KMS-11 (cell line): ENCODE data around the gene RYR2.

Experiments used
- H2AFZ ChIP-seq: fragments of 200-600 bp; sonication (generic); 2 replicates; pipeline ENCODE4 v1.6.1; 2016; ENCODE audit warnings: antibody characterized with exemption, mixed run types, low read depth
- H3K27ac ChIP-seq: fragments of 200-600 bp; sonication (generic); 2 replicates; pipeline ENCODE4 v1.6.1; 2016; ENCODE audit warnings: mild to moderate bottlenecking, mixed run types
- H3K27me3 ChIP-seq: fragments of 200-600 bp; sonication (generic); 2 replicates; pipeline ENCODE4 v1.6.1; 2017; ENCODE audit warnings: mild to moderate bottlenecking, low read depth, mixed run types, moderate library complexity; ENCODE audit not compliant: insufficient read depth
- H3K36me3 ChIP-seq: fragments of 200-600 bp; sonication (generic); 2 replicates; pipeline ENCODE4 v1.6.1; 2017; ENCODE audit warnings: mild to moderate bottlenecking, mixed run types; ENCODE audit not compliant: insufficient read depth
- H3K4me1 ChIP-seq: fragments of 200-600 bp; sonication (generic); 2 replicates; pipeline ENCODE4 v1.6.1; 2016; ENCODE audit warnings: mild to moderate bottlenecking, low read depth, mixed run types; ENCODE audit not compliant: poor library complexity, severe bottlenecking
- H3K4me2 ChIP-seq: fragments of 200-600 bp; sonication (generic); 2 replicates; pipeline ENCODE4 v1.7.0; 2016; ENCODE audit warnings: mild to moderate bottlenecking, mixed run types
- H3K4me3 ChIP-seq: fragments of 200-600 bp; sonication (generic); IDR thresholded peaks from 2 replicates; pipeline ENCODE4 v1.6.1; 2017; ENCODE audit warnings: low read depth, low read length, mixed read lengths; ENCODE audit not compliant: insufficient read depth
- H3K79me2 ChIP-seq: fragments of 200-600 bp; sonication (generic); 2 replicates; pipeline ENCODE4 v1.6.1; 2016; ENCODE audit warnings: low read depth, mixed run types; ENCODE audit not compliant: insufficient read depth
- H3K9ac ChIP-seq: fragments of 200-600 bp; sonication (generic); 2 replicates; pipeline ENCODE4 v1.6.1; 2016; ENCODE audit warnings: mild to moderate bottlenecking, mixed run types
- H4K20me1 ChIP-seq: fragments of 200-600 bp; sonication (generic); 2 replicates; pipeline ENCODE4 v1.6.1; 2016; ENCODE audit warnings: mild to moderate bottlenecking, mixed run types; ENCODE audit not compliant: insufficient read depth
- TF ChIP-seq, protein P1 (sequence below): fragments of 200-600 bp; sonication (generic); conservative IDR thresholded peaks from 2 replicates; pipeline ENCODE4 v1.6.1; 2017; ENCODE audit warnings: low read depth, mild to moderate bottlenecking, antibody characterized with exemption, low read length, moderate library complexity, mixed read lengths

RYR2 gene

DNA sequence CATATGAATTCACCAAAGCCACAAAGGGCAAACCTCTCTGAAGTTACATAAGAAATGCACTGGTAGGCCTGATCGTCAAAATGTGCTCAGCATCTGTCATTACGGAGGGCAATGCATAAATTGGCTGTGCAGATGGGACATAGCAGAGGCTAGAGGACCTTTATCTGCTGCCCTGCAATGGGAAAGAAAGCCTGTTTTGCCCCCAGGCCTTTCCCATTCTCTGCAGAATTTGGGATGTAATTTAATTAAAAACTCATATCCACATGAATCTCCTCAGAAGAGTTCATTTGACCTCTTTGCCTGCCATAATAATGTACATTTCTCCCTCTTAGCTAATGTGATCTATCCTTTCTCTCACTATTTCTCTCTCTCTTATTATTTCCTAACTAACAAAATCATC, 690.7 kb downstream of the RYR2 start:
- TF ChIP-seq, protein P1, sequence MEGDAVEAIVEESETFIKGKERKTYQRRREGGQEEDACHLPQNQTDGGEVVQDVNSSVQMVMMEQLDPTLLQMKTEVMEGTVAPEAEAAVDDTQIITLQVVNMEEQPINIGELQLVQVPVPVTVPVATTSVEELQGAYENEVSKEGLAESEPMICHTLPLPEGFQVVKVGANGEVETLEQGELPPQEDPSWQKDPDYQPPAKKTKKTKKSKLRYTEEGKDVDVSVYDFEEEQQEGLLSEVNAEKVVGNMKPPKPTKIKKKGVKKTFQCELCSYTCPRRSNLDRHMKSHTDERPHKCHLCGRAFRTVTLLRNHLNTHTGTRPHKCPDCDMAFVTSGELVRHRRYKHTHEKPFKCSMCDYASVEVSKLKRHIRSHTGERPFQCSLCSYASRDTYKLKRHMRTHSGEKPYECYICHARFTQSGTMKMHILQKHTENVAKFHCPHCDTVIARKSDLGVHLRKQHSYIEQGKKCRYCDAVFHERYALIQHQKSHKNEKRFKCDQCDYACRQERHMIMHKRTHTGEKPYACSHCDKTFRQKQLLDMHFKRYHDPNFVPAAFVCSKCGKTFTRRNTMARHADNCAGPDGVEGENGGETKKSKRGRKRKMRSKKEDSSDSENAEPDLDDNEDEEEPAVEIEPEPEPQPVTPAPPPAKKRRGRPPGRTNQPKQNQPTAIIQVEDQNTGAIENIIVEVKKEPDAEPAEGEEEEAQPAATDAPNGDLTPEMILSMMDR, result no peak
- no peak overlapping the region for H3K4me3 ChIP-seq
- no peaks in the 10 kb centered on the region for H3K4me1 ChIP-seq
- no peaks in the 10 kb centered on the region for H3K36me3 ChIP-seq
- no peak overlapping the region for H3K9ac ChIP-seq
- no peak overlapping the region for H3K4me2 ChIP-seq
- H3K27me3 ChIP-seq, result no peaks in the 10 kb centered on the region
- no peak overlapping the region for H3K27ac ChIP-seq
- H2AFZ ChIP-seq, result no peak overlapping the region
- no peaks in the 10 kb centered on the region for H4K20me1 ChIP-seq
- no peaks in the 10 kb centered on the region for H3K79me2 ChIP-seq

GRCh38 chr1:237736372-237737029, 694.5 kb downstream of the RYR2 start:
- no peak overlapping the region for H2AFZ ChIP-seq
- H3K36me3 ChIP-seq, result no peaks in the 10 kb centered on the region
- H3K27me3 ChIP-seq, result no peaks in the 10 kb centered on the region
- no peak overlapping the region for H3K27ac ChIP-seq
- no peaks in the 10 kb centered on the region for H3K79me2 ChIP-seq
- H3K4me1 ChIP-seq, result no peaks in the 10 kb centered on the region
- TF ChIP-seq, protein P1, result 0 out of 2 replicates have a peak, but pooled peaks have one; percentile 14
- H4K20me1 ChIP-seq, result no peaks in the 10 kb centered on the region
- no peak overlapping the region for H3K9ac ChIP-seq
- no peak overlapping the region for H3K4me2 ChIP-seq
- H3K4me3 ChIP-seq, result no peak overlapping the region

DNA sequence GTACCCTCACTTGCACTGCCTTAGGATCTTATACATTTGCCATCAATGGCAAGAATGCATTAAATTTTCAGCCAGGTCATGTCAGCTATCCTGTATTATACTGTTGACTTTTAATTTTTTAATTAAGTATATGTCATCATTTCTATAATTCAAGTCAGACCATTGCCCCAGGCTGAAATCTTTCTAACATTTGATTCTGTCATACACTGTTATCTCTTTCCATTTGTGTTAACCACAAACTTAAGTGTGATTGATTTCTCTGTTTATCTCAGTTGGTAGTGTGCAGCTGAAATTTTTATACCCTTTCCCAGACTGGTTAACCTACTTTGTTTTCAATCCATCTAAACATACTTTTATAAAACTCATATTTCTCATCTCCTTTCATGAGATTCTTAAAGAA, 695.5 kb downstream of the RYR2 start:
- TF ChIP-seq, protein P1, result no peak
- Histone ChIP-seq H3K4me3 (no peak overlapping the region), H2AFZ (no peak overlapping the region), H3K4me2 (no peak overlapping the region), H3K4me1 (no peaks in the 10 kb centered on the region), H3K27ac (no peak overlapping the region), H3K36me3 (no peaks in the 10 kb centered on the region), H4K20me1 (no peaks in the 10 kb centered on the region), H3K9ac (no peak overlapping the region), H3K27me3 (no peaks in the 10 kb centered on the region), H3K79me2 (no peaks in the 10 kb centered on the region)

DNA sequence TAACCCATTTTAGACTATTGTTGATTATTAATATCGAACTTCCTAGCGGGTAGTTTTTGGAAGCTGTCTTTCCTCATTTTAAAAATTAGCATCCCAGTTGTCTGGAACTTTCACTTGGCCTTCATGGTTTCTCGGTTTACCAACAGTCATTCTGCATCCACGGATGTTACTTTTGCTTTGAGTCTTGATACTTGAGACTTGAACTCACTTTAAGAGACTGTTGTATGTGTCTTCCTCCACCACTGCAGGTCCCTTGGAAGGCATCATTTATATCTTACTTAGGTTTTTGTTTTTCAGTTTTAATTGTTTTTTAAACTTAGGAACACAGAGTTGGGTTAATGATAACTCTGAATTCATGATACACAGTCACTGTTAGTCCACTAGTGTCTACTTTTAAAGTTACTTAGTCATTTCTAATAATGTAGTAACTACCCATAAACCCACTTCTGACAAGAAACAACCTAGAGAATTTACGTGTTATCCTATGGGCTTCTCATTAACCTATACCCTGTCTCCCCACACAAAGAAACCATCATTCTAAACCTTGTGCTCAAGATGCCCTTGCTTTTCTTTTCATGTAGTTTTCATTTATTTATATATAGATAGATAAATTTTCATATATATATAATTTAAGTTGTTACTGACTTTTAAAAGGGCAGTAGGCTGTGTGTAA, 696.1 kb downstream of the RYR2 start:
- Histone ChIP-seq H3K36me3 (no peaks in the 10 kb centered on the region), H3K9ac (no peak overlapping the region), H4K20me1 (no peaks in the 10 kb centered on the region), H3K4me3 (no peak overlapping the region), H2AFZ (no peak overlapping the region), H3K4me1 (no peaks in the 10 kb centered on the region), H3K4me2 (no peak overlapping the region), H3K27me3 (no peaks in the 10 kb centered on the region), H3K79me2 (no peaks in the 10 kb centered on the region), H3K27ac (no peak overlapping the region)
- TF ChIP-seq, protein P1, result no peak
